GM12874 (cell line): ENCODE results near the gene PAQR4.
A peak's percentile ranks its signal among the peaks of the same experiment; 100 is the strongest.

Experiments
- TF ChIP-seq, protein P1 (sequence below): IDR thresholded peaks from 2 replicates; pipeline ENCODE4 v1.5.1; 2011; ENCODE audit warnings: low read depth, mild to moderate bottlenecking, control low read depth, low read length, moderate library complexity; ENCODE audit not compliant: insufficient read depth

PAQR4 gene

DNA sequence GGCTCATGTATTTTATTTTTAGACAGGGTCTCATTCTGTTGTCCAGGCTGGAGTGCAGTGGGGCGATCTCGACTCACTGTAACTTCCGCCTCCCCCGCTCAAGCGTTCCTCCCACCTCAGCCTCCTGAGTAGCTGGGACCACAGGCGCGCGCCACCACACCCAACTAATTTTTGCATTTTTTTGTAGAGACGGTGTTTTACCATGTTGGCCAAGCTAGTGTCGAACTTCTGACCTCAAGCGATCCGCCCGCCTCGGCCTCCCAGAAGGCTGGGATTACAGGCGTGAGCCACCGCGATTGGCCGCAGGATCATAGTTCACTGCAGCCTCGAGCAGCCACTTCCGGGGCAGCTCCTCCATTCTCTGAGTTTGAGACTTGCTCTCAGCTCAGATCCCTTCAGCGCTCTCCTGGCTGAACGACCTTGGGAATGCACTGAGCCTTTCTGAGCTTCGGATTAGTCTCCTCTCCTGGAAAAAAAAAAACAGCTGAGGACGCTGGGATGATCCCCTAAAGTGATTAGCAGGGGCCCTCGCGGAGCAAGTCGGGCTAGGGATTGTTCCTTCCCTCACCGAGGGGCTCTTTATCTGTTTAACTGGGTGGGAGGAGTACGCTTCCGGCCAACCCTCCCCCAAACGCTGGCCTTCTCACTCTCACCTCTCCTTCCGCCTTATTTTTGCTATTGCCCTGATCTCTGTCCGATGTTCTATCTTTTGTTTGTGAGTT is 12.2 kb downstream of the PAQR4 start:
- TF ChIP-seq, protein P1, sequence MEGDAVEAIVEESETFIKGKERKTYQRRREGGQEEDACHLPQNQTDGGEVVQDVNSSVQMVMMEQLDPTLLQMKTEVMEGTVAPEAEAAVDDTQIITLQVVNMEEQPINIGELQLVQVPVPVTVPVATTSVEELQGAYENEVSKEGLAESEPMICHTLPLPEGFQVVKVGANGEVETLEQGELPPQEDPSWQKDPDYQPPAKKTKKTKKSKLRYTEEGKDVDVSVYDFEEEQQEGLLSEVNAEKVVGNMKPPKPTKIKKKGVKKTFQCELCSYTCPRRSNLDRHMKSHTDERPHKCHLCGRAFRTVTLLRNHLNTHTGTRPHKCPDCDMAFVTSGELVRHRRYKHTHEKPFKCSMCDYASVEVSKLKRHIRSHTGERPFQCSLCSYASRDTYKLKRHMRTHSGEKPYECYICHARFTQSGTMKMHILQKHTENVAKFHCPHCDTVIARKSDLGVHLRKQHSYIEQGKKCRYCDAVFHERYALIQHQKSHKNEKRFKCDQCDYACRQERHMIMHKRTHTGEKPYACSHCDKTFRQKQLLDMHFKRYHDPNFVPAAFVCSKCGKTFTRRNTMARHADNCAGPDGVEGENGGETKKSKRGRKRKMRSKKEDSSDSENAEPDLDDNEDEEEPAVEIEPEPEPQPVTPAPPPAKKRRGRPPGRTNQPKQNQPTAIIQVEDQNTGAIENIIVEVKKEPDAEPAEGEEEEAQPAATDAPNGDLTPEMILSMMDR, result no peak

DNA sequence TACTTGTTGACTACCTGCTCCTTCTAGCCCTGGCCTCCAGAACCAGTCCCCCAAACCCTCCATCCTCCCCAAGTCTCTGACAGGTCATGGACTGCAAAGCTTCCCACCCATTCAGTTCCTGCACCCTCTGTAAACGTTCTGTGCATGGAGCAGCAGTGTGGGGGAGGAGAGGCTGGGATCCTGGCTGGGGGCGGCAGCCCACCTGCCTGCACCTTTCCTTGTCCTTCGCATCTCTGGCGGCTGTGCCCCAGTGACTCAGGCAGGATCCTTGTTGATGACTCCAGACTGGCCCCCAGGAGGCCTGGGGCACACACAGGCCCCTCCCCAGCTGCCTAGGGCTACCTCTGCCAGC is 12.7 kb downstream of the PAQR4 start:
- TF ChIP-seq, protein P1, result no peak

DNA sequence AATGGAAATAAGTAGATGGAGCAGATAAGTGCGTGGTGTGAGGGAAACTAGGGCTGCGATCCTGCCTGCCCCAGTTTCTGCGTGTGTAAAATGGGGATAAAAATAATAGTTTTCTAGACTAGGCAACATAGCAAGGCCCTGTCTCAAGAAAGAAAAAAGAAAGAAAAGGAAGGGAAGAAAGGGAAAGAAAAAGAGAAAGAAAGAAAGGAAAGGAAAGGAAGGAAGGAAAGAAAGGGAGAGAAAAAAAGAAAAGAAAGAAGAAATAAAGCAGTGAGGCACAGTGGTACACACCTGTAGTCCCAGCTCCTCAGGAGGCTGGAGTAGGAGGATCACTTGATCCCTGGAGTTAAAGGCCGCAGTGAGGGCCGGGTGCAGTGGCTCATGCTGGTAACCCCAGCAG is 13.3 kb downstream of the PAQR4 start:
- TF ChIP-seq, protein P1, result no peak

DNA sequence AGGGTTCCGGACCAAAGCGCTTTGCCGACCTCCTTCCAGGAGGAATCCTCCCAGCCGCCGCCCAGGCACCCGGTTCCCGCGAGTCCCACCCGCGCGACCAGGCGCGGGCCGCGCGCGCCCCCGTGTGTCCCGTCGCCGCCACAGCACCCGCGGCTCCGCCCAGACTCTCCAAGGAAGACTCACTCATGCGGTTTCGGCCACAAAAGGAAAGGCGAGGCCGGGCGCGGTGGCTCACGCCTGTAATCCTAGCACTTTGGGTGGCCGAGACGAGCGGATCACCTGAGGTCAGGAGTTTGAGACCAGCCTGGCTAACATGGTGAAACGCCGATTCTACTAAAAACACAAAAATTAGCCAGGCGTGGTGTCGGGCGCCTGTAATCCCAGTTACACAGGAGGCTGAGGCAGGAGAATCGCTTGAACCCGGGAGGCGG is 14.6 kb downstream of the PAQR4 start:
- TF ChIP-seq, protein P1, result peak; percentile 97

DNA sequence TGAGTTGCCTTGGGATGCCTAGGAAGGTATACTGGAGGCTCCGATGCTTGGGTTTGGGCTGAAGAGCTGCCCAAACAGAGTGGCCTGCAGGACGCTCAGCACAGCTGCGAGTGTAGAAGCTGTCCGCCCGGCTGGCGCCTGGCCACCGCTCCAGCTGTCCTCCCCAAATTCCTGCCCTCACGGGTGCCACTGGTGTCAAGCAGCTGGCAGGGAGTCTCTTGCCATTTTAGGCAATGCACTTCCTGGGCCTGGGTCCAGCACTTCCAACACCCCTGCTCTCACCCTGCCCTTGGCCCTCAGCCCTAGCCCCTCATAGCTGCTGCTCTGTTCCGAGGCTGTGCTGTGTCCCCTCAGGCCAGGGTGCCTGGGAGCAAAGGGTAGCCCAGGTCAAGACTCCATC is 16.3 kb downstream of the PAQR4 start:
- TF ChIP-seq, protein P1, result no peak

DNA sequence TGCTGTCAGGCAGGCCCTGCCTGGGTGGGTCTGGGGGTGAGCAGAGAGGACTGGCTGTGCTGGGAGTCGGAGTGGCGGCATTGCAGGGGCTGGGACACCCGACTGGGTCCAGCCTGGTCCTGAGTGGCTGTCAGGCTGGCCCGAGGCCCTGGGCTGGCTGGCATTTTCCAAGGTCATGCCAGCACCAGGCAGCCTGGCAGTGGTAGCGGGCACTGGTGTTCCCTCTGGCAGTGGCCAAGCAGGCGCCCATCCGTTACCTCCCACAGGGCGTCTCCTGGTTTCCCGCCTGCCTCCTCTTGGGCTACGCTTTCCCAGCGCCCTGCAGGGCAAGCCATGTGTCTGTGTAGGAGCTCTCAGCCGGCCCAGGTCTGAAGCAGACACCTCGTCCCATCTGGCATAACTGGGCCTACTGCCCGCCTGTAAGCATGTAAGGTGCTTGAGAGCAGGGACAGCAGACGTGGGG is 16.8 kb downstream of the PAQR4 start:
- TF ChIP-seq, protein P1, result no peak

DNA sequence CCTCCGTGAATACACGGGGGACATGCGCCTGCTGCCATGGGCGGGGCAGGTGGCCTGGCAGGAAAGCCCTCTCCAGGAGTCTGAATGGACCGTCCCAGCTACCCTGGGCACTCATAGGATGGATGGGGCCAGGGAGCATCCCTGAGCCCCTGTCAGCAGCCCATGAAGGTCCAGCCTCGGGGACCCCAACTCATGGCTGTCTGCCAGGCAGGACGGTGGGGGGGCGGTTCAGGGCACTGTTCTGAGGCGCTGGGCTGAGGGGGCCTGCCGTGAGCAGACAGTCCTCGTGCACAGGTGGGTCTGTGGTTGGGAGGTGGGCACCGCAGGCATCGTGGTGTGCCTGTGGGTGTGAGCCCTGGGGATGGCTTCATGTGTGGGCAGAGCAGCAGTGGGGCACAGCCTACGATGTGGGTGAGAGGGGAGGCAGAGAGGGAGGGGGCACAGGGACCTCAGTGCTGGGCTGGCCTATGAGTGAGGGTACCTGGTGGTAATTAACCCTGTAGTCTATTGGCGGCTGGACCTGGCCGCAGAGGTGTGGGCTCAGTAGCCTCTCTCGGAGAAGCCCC is 17.6 kb downstream of the PAQR4 start:
- TF ChIP-seq, protein P1, result no peak
